Measurements from ENCODE around the gene RFC1. TPM values are rescaled to one million over a fixed set of nuclear protein-coding genes. Genes with fewer than 3 reads are reported as not detected.
A peak's percentile ranks its signal among the peaks of the same experiment; 100 is the strongest.
"Not testable (repeated sequence)": the region's sequence is repeated elsewhere in the genome, so short reads cannot be mapped to it uniquely, and the experiment has no call there.

Gene RFC1
- total RNA-seq, 1 experiment from 2014 or later = 65.7 TPM

GRCh38 chr4:39362827-39363226 lies 3.3 kb downstream of the RFC1 start:
- H3K9me2 ChIP-seq (ENCODE audit: insufficient read depth) = no peaks in the 10 kb centered on the region
- intact Hi-C loops (cut with micrococcal nuclease; ENCODE audit: unreplicated experiment) = no loop called here
- H4K20me1 ChIP-seq (ENCODE audit: insufficient read depth) = peaks cover 11% of the 10 kb centered on the region
- H3K4me2 ChIP-seq = no peak overlapping the region
- H3K36me3 ChIP-seq (ENCODE audit: low read depth) = 0 out of 2 replicates have a peak, but pooled peaks cover 5% of the 10 kb centered on the region
- H2AFZ ChIP-seq = no peak overlapping the region
- POLR2A ChIA-PET (ENCODE audit: unreplicated experiment) = no interaction called here
- CTCF ChIA-PET = no interaction called here
- H3K4me1 ChIP-seq (replicated peaks; ENCODE audit: insufficient read depth) = 0 out of 2 replicates have a peak, but pooled peaks cover 14% of the 10 kb centered on the region
- H3K9me3 ChIP-seq (ENCODE audit: insufficient read depth, low read depth) = no peaks in the 10 kb centered on the region
- H3F3A ChIP-seq (ENCODE audit: insufficient read depth, low read depth) = peaks cover 7% of the 10 kb centered on the region; the same call in 1 of the 2 replicates
- peaks cover 80% of the 10 kb centered on the region for H3K79me2 ChIP-seq (ENCODE audit: low read depth)
- TF ChIP-seq EZH2 (IDR thresholded peaks at IDR 0.05; ENCODE audit: low read depth) = no peak
- TF ChIP-seq CTCF (conservative IDR thresholded peaks at IDR 0.05) = no peak
- H3K27me3 ChIP-seq (ENCODE audit: insufficient read depth, low read depth) = no peaks in the 10 kb centered on the region
- no TSS peak for BruUV-seq (replicated peaks)
- no peak overlapping the region for H3K4me3 ChIP-seq
- no peak overlapping the region for H3K27ac ChIP-seq
- no peak for DNase-seq

- BruUV-seq (replicated peaks); H2AFZ ChIP-seq; H3F3A ChIP-seq (ENCODE audit: insufficient read depth, low read depth); H3K36me3 ChIP-seq (ENCODE audit: low read depth); CTCF ChIA-PET; H3K4me3 ChIP-seq; H3K4me2 ChIP-seq; H3K9me3 ChIP-seq (ENCODE audit: insufficient read depth, low read depth); POLR2A ChIA-PET (ENCODE audit: unreplicated experiment); H3K4me1 ChIP-seq (replicated peaks; ENCODE audit: insufficient read depth); H3K27ac ChIP-seq; H3K9me2 ChIP-seq (ENCODE audit: insufficient read depth); intact Hi-C loops (cut with micrococcal nuclease; ENCODE audit: unreplicated experiment); DNase-seq; H3K27me3 ChIP-seq (ENCODE audit: insufficient read depth, low read depth): not testable (repeated sequence)
- Histone ChIP-seq H3K79me2 (ENCODE audit: low read depth) (peaks cover 96% of the 10 kb centered on the region), H4K20me1 (ENCODE audit: insufficient read depth) (peaks cover 22% of the 10 kb centered on the region)
These were observed 5.6 kb downstream of the RFC1 start for GRCh38 chr4:39360611-39361010.

- CTCF ChIA-PET = no interaction called here
- Histone ChIP-seq H3K9me3 (ENCODE audit: insufficient read depth, low read depth) (no peaks in the 10 kb centered on the region), H3K79me2 (ENCODE audit: low read depth) (peaks cover 94% of the 10 kb centered on the region), H3K4me2 (no peak overlapping the region), H3K36me3 (ENCODE audit: low read depth) (no peaks in the 10 kb centered on the region), H2AFZ (no peak overlapping the region), H3F3A (ENCODE audit: insufficient read depth, low read depth) (no peaks in the 10 kb centered on the region; the same call in 1 of the 2 replicates), H3K4me1 (replicated peaks; ENCODE audit: insufficient read depth) (peaks cover 9% of the 10 kb centered on the region; the same call in 1 of the 2 replicates), H3K9me2 (ENCODE audit: insufficient read depth) (no peaks in the 10 kb centered on the region), H4K20me1 (ENCODE audit: insufficient read depth) (peaks cover 20% of the 10 kb centered on the region), H3K27ac (peak overlapping the region; percentile 20; the same call in 1 of the 2 replicates), H3K4me3 (no peak overlapping the region), H3K27me3 (ENCODE audit: insufficient read depth, low read depth) (no peaks in the 10 kb centered on the region)
- no peak for TF ChIP-seq EZH2 (IDR thresholded peaks at IDR 0.05; ENCODE audit: low read depth)
- no peak for TF ChIP-seq CTCF (conservative IDR thresholded peaks at IDR 0.05)
- POLR2A ChIA-PET (ENCODE audit: unreplicated experiment) = interaction anchor here (0.5 kb wide), 1 partner anchor 97 kb away, joined by 6 read pairs; no protein-coding TSS in a partner anchor
- intact Hi-C loops (cut with micrococcal nuclease; ENCODE audit: unreplicated experiment) = no loop called here
- no peak for DNase-seq
- BruUV-seq (replicated peaks) = no TSS peak
These were observed 9.2 kb downstream of the RFC1 start for GRCh38 chr4:39357002-39357401.

- BruUV-seq (replicated peaks) = no TSS peak
- Histone ChIP-seq H3K27me3 (ENCODE audit: insufficient read depth, low read depth) (no peaks in the 10 kb centered on the region), H3K4me1 (replicated peaks; ENCODE audit: insufficient read depth) (peaks cover 13% of the 10 kb centered on the region), H4K20me1 (ENCODE audit: insufficient read depth) (peaks cover 20% of the 10 kb centered on the region), H2AFZ (no peak overlapping the region), H3K27ac (peak overlapping the region; percentile 55), H3K4me3 (no peak overlapping the region), H3K9me2 (ENCODE audit: insufficient read depth) (no peaks in the 10 kb centered on the region), H3K4me2 (peak overlapping the region; percentile 33; the same call in 1 of the 2 replicates), H3K9me3 (ENCODE audit: insufficient read depth, low read depth) (no peaks in the 10 kb centered on the region), H3F3A (ENCODE audit: insufficient read depth, low read depth) (peaks cover 12% of the 10 kb centered on the region), H3K79me2 (ENCODE audit: low read depth) (peaks cover 87% of the 10 kb centered on the region), H3K36me3 (ENCODE audit: low read depth) (peaks cover 20% of the 10 kb centered on the region)
- ChIA-PET CTCF (no interaction called here), POLR2A (ENCODE audit: unreplicated experiment) (no interaction called here)
- no peak for DNase-seq
- TF ChIP-seq CTCF (conservative IDR thresholded peaks at IDR 0.05) (no peak), EZH2 (IDR thresholded peaks at IDR 0.05; ENCODE audit: low read depth) (no peak)
- intact Hi-C loops (cut with micrococcal nuclease; ENCODE audit: unreplicated experiment) = no loop called here
These were observed 12.0 kb downstream of the RFC1 start for GRCh38 chr4:39354254-39354552.
